HG03103 (cell line): ENCODE results near the gene RPS14.
A peak's percentile ranks its signal among the peaks of the same experiment; 100 is the strongest.
"Not testable (repeated sequence)": the region's sequence is repeated elsewhere in the genome, so short reads cannot be mapped to it uniquely, and the experiment has no call there.

ENCODE experiments used
- ATAC-seq: cut with Tn5 transposase; IDR thresholded peaks from one replicate; pipeline ENCODE4 v1.9.1; 2021; ENCODE audit warnings: low read depth; ENCODE audit not compliant: unreplicated experiment

The RPS14 gene

GRCh38 chr5:150481972-150482406 lies 32.5 kb upstream of the RPS14 start:
- ATAC-seq = no peak

- no peak for ATAC-seq
Observed at GRCh38 chr5:150481708-150481965, 32.1 kb upstream of the RPS14 start.

GRCh38 chr5:150479416-150479815 lies 29.9 kb upstream of the RPS14 start:
- ATAC-seq = no peak

GRCh38 chr5:150476568-150476967 lies 27.0 kb upstream of the RPS14 start:
- ATAC-seq = not testable (repeated sequence)

- ATAC-seq = no peak
Observed at GRCh38 chr5:150473673-150474358, 24.3 kb upstream of the RPS14 start.

GRCh38 chr5:150469718-150470469 lies 20.4 kb upstream of the RPS14 start:
- no peak for ATAC-seq

- ATAC-seq = no peak
Observed at GRCh38 chr5:150468206-150468605, 18.7 kb upstream of the RPS14 start.

GRCh38 chr5:150465927-150466326 lies 16.4 kb upstream of the RPS14 start:
- no peak for ATAC-seq

- ATAC-seq = no peak
Observed at GRCh38 chr5:150464554-150465012, 15.0 kb upstream of the RPS14 start.

- peak; percentile 80 for ATAC-seq
Observed at GRCh38 chr5:150461231-150461630, 11.7 kb upstream of the RPS14 start.

GRCh38 chr5:150460781-150461180 lies 11.2 kb upstream of the RPS14 start:
- ATAC-seq = peak; percentile 20

- ATAC-seq = peak; percentile 48
Observed at GRCh38 chr5:150458802-150459557, 9.4 kb upstream of the RPS14 start.

- no peak for ATAC-seq
Observed at GRCh38 chr5:150457562-150458240, 8.2 kb upstream of the RPS14 start.

- no peak for ATAC-seq
Observed at GRCh38 chr5:150457121-150457520, 7.6 kb upstream of the RPS14 start.

GRCh38 chr5:150454492-150455229 lies 5.1 kb upstream of the RPS14 start:
- ATAC-seq = no peak

GRCh38 chr5:150454027-150454426 lies 4.5 kb upstream of the RPS14 start:
- not testable (repeated sequence) for ATAC-seq

GRCh38 chr5:150452914-150453313 lies 3.4 kb upstream of the RPS14 start:
- ATAC-seq = no peak

- no peak for ATAC-seq
Observed at GRCh38 chr5:150451594-150451993, 2.1 kb upstream of the RPS14 start.

GRCh38 chr5:150448952-150449516 lies 505 bp downstream of the RPS14 start:
- peak; percentile 13 for ATAC-seq

GRCh38 chr5:150448334-150448733 lies 1.2 kb downstream of the RPS14 start:
- no peak for ATAC-seq
